NCI-H146 treated with DMSO at 0.1 percent for 48 hours (cell line): ENCODE measurements around the gene SGSM1.
"Not testable (repeated sequence)": the region's sequence is repeated elsewhere in the genome, so short reads cannot be mapped to it uniquely, and the experiment has no call there.

Experiments
- DNase-seq: peaks from one replicate; lab custom pipeline; 2025; ENCODE audit not compliant: unreplicated experiment; lab: John Stamatoyannopoulos, UW

Gene SGSM1

DNA sequence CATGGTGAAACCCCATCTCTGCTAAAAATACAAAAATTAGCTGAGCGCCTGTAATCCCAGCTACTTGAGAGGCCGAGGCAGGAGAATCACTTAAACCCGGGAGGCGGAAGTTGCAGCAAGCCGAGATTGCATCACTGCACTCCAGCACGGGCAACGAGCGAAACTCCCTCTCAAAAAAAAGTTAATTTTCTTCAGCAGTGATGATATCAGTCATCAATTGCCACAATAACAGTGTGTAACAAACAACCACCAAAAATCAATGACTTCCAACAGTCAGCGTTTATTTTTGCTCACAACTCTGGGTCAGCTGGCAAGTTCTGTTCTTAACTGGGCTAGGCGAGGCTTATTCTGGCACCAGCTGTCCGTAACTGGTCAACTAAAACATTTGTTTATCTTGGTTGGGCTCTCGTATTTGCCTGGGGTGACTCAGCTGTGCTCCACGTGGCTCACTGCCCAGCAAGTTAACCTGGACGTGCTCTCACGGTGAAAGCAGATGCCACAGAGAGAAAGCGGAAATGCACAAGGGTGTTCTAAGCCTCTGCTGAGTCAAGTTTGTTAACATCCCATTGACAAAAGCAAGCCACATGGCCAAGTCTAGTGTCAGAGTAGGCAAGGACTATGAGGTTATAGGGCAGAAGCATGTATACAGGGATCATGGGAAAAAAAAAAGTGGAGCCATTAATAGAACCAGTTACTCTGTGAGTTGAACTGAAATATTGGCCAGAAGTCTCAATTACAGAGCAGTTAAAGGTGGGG, 88.4 kb downstream of the SGSM1 start:
- DNase-seq = peak; percentile 53

DNA sequence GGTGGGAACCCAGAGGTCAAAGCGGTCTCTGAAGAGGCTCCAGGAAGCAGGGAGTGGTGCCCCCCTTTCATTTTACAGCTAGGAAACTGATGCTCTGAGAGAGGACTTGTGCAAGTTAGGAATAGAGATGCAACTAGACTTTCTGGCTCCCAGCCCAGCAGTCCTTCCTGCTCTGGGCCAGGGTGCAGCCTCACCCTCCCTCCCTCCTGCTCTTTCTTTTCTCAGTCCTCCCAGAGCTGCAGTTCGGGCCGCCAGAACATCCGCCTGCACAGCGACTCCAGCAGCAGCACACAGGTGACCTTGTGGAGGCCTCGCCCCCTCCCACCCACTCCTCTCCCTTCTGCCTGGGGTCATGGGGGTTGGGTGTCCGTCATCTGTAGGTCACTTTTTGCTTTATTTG, 89.0 kb downstream of the SGSM1 start:
- DNase-seq = no peak

DNA sequence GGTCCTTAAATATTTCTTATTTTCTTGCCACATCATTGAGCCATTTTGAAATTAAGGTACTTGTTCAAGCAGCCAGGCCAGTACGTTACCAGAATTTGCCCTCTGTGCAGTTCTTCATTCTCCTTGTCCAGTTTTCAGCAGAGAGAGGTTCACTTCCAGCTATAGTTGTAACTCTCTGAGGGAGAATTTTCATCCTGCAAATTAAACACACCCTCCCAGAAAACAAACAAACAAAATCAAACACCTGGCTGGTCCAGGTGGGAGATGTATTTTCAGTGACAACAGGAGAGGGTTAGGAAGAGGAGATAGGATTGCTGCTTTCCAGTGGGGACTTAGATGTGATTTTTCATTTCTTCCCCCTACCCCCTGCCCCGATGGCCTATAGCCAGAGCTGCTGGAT, 95.4 kb downstream of the SGSM1 start:
- DNase-seq = peak; percentile 9

DNA sequence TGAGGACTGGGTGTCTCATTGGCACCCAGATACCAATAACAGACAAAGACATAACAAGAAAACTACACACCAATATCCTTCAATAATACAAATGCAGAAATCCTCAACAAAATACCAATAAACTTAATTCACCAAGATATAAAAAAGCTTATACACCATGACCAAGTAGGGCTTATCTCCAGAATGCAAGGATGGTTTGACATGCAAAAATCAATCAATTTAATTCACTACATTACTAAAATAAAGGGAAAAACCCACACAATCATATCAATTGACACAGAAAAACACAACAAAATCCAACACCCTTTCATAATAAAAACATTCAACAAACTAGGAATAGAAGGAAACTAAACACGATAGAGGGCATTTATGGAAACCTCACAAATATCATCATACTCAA, 99.9 kb downstream of the SGSM1 start:
- DNase-seq = no peak

- DNase-seq = not testable (repeated sequence)
Observed at GRCh38 chr22:24907101-24907500, 101.1 kb downstream of the SGSM1 start.

GRCh38 chr22:24920029-24920428, 114.0 kb downstream of the SGSM1 start:
- no peak for DNase-seq

DNA sequence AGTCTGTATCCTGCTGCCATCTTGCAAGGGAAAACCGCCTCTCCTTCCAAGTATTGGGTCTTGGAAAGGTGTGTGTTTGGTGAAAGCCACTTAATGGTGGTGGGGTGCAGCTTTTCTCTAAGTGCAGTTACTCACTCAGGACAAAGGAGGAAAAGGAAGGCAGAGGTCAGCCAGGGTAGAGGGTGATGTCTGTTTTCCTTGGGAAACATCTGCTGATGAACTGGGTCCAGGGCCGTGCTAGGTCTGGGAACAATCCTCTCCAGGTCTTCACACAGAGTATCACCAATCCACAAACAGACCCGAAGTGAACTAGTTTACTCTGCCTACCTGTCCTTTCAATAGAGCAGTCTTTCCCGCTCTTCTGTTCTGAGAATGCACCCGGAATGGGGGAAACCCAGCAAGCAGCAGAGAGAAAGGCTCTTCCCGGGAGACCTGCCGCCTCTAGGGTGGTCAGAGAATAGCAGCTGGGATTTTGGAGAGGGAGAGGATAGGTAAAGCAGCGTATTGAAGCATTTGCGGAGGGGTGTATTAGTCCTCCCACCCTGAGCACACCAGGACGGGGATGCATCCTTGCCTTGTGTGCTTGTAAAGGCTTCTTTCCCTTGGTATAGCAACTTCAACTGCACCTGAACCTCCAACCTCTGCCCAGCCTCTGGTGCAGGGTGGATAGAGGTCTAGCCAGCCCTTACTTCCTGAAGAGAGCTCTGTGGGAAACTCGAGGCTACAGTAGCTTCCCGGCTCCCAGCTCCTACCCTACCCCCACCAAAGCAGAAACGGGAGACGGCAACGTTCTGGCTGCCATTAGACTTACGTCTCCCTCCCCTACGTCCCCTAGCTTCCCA, 119.8 kb downstream of the SGSM1 start:
- no peak for DNase-seq

DNA sequence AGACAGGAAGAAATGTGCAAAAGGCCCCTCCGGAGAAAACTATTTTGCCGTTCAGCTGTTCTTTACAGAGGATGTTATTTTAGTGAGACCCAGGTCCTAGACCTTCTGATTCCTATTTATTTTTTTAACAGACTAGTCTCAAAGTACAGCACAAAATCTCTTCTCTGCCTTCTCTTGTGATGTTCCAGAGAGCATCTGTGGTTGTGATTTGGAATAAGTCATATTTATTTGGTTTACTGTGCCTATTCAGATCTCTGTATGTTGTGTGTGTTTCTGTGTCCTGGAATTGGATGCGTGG, 120.4 kb downstream of the SGSM1 start:
- no peak for DNase-seq

DNA sequence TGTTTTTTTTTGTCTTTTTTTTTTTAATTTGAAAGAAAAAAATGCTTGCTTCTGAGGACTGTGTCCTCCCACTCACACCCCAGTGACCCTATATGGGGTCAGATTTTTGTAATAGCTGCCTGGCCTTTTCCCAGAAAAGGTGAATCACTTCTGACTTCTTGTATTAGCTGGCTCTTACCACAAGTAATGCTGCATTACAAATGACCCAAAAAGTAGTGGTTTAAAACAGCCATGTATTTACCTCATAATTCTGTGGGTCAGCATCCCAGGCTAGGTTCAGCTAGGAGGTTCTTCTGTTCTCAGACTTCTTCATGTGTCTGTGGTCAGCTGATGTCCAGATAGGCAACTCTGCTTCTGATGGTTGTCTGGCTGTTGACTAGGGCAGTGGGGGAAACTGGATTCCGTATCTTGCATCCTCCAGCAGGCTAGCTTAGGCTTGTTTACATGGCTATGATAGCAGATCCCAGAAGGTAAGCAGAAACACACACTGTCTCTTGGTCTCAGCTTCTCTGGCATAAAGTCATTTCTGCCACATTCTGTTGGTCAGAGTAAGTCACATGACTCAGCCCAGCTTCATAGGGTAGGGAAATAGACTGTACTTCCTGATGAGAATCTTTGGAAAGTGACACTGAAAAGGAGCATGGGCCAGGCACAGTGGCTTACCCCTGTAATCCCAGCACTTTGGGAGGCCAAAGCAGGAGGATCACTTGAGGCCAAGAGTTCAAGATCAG, 121.0 kb downstream of the SGSM1 start:
- no peak for DNase-seq

DNA sequence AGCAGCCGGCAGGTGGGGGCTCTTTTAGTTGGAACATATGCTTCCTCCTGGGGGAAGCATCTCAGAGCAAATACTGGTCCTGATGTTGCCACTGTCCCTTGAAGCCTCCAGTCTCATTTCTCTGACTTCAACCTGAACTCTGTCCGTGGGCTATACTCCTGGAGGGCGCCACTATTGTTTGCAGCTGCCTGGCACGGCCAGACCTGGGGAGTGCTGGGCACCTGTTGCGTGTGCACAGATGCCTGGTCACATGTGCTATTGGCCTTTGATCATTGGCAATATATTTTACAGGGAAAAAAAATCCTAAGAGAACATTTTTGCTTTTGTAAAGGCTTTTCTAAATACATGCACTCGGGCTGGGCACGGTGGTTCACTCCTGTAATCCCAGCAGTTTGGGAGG, 122.3 kb downstream of the SGSM1 start:
- no peak for DNase-seq

DNA sequence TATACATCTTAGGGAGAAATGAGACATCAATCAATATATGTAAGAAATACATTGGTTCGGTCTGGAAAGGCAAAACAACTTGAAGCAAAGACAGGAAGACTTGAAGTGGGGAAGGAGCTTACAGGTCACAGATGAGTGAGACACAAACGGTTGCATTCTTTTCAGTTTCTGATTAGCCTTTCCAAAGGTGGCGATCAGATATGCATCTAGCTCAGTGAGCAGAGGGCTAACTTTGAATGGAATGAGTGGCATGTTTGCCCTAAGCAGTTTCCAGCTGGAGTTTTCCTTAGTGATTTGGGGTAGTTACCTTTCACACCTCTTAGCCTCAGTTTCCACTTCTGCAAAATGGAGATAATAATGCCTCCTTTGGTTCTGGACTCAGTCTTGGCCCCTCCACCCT, 124.7 kb downstream of the SGSM1 start:
- DNase-seq = no peak

DNA sequence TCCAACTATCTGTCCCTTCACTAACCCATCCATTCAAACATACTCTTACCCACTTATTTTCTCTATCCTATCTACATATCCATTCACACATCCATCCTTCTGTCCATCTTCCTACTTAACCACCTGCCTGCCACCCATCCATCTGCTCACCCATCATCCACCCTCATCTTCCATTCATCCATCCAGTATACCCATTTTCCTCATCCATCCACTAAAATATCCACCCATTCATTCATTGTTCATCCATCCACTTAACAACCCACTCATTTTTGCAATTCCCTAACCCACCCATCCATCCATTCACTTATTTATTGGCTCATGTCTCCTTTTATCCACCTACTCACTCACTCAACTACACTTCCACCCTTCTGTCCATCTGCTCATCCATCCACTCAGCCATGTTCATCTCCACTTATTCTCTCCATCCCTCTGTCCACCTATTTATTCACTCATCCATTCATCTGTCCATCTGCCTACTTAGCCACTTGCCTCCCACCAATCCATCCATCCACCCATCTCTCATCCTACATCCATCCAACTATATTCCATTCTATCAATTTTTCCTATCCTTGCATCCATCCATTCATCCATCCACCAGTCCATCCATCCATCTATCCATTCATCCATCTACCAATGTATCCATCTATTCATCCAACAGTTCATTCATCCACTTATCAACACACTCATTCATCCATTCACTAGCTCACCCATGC, 129.9 kb downstream of the SGSM1 start:
- DNase-seq = no peak

DNA sequence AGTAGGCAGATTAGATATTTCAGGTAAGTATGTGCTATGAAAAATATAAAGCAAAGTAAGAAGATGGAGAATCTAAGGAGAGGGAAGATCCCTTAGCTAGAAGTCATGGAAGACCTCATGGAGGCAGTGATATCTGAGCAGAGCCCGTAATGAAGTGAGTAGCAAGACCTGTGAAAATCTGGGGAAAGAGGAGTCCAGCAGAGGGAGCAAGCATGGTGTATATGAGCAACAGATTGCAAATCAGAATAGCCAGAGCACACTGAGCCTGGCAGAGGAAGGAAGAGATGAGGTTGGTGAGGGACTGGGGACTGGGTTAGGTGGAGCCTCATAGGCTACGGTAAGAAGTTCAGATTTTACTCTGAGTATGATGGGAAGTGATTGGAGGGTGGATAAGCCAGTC, 131.1 kb downstream of the SGSM1 start:
- no peak for DNase-seq

DNA sequence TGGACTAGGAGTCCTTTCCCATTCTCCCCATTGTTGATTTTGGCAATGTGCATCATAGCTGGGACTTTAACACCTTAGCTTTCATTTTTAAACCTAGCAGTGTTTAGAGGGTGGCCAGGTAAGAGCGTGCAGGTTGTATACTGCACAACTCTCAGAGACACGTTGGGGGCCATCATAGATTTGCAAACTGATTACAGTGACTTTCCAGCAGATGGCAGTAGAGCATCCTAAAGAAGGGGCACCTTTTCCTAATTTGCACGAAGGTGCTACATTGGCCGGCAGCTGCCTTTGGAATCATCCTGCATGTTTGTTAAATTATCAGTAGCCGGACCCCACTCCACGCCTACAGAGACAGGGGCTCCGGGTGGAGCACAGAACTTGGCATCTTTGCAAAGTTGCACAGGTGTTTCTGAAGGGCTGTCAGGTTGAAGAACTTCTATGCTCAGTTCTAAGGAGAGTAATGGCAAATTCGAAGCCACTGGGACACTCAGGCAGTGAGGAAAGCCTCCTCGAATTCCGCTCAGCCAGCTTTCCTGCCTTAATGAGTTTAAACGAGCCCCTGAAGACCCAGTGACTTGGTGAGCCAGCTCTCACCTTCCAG, 132.8 kb downstream of the SGSM1 start:
- DNase-seq = peak; percentile 12

DNA sequence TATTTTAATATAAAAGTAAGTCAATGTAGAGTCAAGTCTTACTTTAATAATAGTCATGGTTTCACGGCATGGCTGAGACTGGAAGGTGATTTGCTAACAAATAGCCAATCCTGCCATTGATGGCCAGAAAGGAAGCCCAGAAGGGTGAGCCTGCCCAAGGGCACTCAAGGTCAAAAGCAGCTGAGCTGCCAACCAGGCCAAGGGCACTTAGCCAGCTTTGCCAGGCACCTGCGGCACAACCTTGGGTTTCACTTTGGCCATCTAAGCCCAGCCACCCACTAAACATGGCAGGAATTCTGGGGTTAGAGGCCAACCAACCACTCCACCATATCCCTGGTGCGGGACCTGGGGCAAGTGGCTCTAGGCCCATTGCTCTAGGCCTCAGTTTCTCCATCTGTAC, 136.3 kb downstream of the SGSM1 start:
- no peak for DNase-seq

DNA sequence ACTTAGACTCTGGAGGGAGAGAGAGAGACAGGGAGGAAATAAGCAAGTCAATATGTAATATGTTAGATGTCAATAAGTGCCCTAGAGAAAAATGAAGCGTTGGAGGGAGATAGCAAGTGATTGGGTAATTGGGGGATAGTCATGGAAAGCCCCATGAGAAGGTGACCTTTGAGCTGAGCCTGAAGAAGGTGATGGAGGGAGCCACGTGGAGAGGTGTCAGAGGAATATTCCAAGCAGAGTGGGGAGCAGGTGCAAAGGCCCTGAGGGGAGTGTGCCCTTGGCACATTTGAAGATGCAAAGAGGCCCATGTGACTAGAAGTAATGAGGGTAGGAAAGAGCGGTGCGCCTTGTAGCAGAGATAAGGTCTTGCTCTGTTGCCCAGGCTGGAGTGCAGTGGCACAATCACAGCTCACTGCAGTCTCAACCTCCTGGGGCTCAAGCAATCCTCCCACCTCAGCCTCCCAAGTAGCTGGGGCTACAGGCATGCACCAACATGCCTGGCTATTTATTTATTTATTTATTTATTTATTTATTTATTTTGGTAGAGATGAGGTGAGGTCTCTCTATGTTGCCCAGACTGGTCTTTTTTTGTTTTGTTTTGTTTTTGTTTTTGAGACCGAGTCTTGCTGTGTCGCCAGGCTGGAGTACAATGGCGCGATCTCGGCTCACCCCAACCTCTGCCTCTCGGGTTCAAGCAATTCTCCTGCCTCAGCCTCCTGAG, 138.4 kb downstream of the SGSM1 start:
- DNase-seq = no peak

DNA sequence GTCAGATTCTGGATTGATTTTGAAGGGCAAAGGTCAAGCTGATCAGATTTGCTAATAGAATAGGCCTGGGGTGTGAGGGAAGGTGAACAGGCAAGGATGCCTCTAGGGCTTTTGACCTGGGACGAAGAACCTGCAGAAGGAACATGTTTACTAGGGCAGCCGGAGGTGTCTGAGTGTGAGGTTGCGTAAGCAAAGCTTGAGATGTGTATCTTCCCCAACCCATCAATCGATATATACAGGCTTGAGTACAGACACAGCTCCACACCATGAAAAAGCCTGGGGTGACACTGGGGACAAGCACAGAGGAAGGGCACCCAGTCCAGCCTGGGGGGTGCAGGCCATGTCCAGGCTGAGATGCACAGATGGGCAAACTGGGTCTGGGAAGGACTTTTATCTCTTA, 139.4 kb downstream of the SGSM1 start:
- DNase-seq = no peak

DNA sequence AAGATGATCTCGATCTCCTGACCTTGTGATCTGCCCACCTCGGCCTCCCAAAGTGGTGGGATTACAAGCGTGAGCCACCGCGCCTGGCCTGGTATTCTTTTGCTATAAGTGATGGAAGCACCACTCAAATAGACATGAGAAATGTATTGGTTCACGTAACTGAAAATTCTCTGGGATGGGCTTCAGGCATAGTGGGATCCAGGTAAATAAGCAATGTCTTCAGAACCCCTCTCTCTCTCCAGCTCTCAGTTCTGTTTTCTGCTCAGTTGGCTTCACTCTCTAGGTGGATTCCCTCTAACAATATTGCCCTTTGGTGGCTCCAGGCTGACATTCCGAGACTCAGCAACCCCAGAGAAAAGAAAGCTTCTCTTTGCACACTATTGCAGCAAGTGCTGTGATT, 141.4 kb downstream of the SGSM1 start:
- DNase-seq = no peak

GRCh38 chr22:24947881-24948280, 141.9 kb downstream of the SGSM1 start:
- no peak for DNase-seq
